NCI-H2227 treated with DMSO at 0.1 percent for 48 hours (cell line): ENCODE data around the gene CAGE1.

Experiments
- DNase-seq: peaks from one replicate; lab custom pipeline; 2025; lab: John Stamatoyannopoulos, UW

Gene CAGE1

DNA sequence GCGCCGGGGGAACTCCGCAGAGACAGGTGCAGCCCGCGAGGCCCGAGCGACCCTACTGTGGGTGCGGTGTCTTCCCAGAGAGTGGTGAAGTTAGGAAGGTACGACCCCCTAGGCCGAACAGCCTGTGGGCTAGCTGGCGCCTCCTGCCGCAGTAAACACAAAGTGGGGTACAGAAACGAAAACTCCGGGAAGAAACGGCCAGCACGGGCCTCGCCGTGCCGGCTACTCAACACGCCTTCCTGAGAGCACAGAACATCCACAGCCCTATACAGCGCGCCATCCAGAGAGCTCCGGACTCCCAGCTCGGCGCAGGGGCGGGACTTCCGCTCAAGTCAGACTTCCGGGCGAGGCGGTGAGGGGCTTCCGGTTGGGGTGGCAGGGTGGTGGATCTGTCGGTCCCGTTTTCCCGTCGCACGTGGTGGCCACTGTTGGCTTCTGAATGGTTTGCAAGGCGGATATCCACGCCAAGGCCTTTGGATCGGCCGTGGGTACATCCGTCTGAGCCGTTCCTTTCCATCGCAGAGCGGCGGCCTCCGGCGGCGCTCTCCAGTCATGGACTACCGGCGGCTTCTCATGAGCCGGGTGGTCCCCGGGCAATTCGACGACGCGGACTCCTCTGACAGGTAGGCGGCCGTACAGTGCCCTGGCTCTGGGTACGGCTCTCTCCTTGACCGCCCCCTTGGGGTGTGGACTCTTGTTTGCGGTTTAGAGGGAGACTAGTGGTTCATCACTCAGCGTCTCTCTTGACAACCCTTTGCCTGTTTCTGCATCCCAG is at the start of gene CAGE1, which contains the start of gene RIOK1:
Gene CAGE1 (minus strand): TSS at position 292 of the 775 bp plus-strand sequence. CDS start 2,569 bp downstream, outside the sequence.
Gene RIOK1 (plus strand): TSS at position 358 of the 775 bp plus-strand sequence. CDS start 195 bp downstream, at position 553.
- peak; percentile 94 for DNase-seq

DNA sequence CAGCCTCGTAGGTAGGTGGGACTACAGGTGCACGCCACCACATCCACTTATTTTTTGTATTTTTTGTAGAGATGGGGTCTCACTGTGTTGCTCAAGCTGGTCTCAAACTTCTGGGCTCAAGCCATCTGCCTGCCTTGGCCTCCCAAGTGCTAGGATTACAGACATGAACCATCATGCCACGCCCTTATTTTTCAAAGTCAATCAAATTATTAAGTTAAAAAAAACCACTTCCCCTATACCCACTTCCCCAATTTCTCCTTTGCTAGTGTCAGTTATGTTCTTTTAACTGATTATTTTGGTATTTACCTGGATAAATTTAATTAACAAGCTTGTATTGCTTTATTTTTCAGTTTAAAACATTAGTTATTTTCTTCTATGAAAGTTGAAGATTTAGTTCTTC is 49.7 kb upstream of the CAGE1 start:
- no peak for DNase-seq

DNA sequence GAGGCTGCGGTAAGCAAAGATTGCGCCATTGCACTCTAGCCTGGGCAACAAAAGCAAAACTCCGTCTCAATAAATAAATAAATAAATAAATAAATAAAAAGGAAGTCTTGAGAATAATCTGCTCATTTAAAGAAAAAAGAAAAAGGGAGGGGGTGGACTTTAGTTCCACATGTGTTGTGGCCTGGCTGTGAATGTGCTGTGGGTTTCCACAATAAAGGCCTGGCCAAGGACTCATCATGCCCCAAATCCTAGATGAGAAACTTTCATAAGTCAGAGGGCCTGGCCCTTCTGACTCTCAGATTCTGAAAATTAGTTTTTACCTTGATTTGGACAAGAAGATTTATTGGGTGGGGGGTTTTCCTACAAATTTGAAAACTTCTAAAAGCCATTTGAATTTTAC is 48.5 kb upstream of the CAGE1 start:
- no peak for DNase-seq

DNA sequence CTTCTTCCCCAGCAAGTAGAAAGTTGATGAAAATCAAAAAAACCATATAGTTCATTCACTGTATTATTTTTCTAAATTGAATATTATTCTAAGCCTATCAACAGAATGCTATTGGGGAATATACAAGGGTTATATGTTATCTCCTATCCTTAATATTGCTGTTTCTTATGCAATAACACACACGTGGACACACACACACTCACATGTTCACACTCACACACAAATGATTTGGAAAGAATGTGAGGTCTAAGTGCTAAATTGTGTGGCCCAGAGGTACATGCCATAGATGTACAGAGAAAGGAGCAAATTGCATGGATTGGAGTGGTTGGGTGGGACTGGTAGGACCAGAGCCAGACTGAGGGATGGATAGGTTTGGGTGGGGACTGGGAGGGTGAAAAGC is 45.1 kb upstream of the CAGE1 start:
- DNase-seq: no peak

DNA sequence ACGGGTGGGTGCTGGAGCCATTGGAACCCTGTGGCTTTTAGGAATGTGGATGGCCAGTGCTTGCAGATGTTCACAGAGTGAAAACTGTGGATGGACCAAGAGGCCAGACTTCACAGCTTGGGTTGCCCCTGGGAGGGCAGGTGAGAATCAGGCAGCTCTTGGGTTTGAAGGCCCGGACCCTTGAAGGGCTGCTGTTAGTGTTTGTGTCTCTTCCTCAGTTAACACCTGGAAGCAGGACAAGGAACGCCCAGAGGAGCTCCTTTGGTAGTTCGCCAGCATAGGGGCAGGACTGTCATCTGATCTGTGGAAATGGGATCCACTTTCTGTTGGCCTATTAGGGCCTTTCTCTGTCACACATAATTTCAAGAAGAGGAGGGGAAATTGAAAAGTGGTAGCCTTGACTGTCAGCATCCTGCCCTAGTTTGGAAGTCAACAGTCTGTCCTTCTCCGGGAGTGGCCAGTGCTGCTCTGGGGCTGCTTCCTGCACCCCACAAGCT is 43.6 kb upstream of the CAGE1 start:
- DNase-seq: no peak

DNA sequence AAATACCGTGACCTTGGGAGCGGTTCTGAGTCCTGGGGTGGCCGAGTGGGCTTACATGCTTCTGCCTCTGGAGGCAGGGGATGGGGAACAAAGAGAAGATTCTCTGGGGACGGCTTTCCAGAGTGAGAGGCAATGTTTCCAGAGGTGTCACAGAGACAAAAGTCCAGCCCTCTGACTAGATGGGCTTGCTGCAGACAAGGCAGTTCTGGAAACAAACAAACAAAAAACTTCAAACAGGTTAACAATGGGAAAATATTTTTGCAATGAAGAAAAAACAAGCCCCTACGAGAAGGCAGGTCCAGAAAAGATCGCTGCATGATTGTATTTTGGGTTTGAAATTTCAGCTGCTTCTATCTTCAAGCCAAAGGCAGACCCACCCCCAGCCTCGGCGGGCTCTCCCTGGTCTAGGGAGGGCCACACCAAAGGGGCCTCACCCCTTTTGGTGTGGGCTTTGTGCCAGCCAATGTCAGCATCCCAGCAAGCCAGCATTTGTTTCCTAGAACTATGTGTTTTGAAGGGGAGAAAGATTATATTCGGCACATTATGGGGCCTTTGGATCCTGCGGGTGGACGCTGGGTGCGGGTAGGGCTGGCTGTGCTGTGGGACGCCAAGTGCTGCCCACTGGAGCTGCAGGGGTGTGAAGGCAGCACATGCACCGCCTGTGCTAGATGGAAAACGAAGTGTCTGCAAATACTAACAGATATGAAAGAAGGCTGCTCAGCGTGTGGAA is 43.0 kb upstream of the CAGE1 start:
- peak; percentile 54 for DNase-seq

DNA sequence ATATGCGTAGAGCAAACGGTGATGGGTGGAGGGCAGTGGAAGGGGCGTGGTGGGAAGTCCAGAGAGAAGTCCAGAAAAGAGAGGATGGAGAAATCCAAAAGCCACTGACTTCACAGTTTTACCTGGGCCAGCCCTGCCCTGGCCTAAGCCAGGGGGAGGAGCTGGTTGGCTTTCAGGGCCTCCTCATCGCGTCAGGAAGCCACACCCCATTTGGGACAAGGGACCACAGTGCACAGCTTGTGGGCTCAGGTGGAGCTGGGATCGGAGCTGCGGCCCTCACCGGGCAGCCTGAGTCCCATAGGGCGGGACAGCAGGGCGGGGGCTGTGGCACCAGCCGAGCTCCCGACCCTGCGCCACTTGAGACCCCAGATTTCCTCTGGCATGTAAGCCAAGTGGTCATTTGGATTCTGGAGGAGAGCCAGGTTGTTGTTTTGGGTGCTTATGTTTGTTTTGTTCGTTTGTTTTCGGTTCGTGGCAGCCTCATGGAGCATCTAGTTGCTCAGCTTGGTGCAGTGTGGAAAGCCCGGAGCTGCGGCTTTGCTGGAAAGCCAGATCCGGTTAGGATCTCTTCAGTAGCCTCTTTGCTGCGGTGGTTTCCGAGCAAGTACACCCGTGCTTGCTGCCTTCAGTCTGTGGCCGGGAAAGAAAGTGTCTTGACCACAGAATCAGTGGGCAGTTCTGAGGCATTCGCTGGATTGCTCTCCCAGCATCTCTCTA is 42.3 kb upstream of the CAGE1 start:
- DNase-seq: peak; percentile 54

DNA sequence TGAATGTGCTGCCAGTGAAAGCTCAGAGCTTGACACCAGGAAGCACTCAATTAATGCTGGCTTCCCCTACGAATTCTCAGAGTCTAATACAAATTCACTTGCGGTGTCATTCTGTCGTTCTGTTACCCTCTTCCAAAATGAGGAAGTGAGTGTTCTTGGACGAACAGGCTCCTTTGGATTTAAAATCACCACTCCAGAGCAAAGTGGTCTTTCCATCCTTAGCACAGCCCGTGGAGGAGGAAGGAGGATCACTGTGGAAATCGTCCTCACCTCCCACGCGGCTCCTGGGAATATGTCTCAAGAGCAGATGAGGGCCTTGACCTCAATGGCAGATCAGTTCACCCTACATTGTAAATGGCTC is 41.8 kb upstream of the CAGE1 start:
- no peak for DNase-seq

DNA sequence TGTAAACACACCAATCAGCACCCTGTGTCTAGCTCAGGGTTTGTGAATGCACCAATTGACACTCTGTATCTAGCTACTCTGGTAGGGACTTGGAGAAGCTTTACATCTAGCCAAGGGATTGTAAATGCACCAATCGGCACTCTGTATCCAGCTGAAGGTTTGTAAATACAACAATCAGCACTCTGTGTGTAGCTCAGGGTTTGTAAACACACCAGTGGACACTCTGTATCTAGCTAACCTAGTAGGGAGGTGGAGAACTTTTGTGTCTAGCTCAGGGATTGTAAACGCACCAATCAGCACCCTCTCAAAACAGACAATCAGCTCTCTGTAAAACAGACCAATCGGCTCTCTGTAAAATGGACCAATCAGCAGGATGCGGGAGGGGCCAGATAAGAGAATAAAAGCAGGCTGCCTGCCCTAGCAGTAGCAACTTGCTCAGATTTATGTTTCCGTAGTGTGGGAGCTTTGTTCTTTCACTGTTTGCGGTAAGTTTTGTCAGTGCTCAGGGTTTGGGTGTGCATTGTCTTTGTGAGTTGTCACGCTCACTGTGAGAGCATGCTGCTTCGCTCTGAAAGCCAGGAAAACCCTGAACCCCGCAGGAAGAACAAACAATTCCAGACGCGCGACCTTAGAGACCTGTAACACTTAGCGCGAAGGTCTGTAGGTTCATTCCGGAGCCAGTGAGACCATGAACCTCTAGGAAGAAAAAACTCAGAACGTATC is 37.1 kb upstream of the CAGE1 start:
- no peak for DNase-seq

DNA sequence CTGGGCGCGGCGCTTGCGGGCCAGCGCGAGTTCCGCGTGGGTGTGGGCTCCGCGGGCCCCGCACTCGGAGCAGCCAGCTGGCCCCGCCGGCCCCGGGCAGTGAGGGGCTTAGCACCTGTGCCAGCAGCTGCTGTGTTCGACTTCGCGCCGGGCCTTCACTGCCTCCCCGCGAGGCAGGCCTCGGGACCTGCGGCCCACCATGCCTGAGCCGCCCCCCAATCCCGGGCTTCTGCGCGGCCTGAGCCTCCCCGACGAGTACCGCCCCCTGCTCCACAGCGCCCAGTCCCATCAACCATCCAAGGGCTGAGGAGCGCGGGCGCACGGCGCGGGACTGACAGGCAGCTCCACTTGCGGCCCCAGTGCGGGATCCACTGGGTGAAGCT is 36.3 kb upstream of the CAGE1 start:
- DNase-seq: no peak

DNA sequence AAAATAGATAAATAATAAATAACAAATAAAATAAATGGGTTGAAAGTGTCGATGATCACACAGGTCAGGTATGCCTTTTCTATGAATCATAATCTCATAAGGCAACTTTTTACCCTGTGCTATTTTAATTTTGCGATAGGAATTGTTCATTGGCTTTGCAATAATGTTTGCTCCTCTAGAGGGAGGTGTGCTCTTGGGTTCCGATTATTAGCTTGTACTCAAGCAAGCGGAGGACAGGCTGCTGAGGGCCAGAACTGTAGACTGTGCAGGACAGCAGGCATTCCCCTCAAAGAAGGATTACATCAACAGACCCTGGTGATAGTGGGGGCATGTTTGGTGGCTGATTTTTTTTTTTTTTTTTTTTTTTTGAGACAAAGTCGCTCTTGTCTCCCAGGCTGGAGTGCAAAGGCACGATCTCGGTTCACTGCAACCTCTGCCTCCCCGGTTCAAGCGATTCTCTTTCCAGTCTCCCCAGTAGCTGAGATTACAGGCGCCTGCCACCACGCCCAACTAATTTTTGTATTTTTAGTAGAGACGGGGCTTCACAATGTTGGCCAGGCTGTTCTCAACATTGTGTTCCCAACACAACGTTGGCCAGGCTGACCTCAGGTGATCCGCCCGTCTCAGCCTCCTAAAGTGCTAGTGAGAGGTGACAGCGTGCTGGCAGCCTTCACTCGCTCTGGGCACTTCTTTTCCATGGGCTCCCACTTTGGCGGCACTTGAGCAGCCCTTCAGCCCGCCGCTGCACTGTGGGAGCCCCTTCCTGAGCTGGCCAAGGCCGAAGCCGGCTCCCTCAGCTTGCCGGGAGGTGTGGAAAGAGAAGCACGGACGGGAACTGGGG is 35.6 kb upstream of the CAGE1 start:
- DNase-seq: no peak

DNA sequence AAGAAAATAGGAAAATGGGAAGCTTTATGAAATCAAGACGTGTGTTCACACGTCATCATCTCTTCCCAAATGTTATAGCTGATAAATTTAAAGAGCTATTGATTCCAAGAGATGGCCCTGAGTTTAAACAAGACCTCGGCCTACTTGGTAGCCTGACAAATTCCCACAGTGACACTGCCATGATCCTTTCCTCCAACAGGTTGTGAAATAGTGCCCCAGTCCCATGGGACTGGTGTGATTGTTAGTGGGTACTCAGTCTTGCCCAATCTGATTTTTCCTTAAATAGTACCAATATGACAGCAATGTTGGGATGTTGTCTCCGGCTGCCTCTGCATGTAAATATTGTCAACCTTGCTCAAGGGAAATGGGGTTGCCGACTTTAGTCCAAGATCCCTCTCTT is 34.5 kb upstream of the CAGE1 start:
- no peak for DNase-seq

DNA sequence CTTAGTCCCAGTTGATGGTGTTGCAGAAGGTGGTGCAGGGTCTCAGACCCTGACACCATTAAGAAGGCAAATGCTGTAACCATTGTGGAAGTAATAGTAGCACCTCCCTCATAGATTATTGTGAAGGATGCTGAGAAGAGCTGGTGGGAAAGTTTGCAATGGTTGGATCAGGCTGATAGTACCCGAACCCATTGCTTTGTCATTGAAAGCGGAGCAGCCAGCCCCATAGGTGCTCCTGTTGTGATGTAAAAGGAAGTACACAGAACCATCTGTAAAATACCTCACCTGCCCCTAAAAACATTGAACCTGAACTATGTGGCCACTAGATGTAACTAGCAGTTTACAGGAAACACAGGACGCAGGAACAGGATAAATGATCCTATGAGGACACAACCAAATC is 31.5 kb upstream of the CAGE1 start:
- DNase-seq: no peak

DNA sequence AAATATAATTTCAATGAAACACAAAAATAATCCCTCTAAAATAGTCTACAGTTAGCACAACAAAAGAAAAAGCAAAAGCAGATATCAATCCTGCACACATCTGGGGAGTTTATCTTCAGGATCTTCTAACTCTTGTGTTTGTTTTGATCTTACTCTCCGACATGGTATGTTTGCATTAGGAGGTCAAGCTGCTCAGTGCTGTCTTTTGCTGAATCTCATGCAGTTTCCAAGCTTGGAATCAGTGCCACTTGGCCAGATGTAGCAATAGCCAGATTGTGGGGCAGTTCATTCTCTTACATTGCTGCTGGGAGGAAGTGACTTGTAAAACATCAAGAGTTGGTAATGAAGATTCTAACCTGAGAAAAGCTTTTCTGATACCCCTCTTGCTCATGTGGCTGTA is 29.5 kb upstream of the CAGE1 start:
- DNase-seq: no peak

DNA sequence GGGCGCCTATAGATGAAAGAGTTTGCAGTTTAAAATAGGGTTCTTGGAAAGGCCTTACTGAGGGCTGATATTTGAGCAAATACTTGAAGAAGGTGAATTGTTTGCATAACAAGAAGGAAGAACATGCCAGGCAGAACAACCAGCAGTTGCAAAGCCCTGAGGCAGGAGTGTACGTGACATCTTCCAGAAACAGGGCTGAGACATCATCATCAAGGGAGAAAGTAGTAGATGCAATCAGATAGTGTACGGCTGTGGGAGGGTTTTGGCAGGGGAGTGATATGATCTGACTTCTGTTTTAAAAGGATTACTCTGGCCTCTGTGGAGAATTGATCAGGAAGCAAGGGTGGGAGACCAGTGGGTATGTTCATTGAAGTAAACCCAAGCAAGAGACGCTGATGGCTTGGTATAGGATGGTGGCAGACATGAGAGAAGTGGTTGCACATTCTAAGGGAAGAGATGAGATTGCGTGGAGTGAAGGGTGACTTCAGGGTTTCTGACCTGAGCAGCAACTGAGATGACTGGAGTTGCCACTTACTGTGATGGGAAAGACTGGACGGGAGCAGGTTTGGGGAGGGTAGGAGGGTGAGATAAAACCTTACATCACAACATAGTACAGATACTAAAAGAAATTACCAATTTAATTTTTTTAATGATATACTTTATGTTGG is 28.8 kb upstream of the CAGE1 start:
- no peak for DNase-seq

DNA sequence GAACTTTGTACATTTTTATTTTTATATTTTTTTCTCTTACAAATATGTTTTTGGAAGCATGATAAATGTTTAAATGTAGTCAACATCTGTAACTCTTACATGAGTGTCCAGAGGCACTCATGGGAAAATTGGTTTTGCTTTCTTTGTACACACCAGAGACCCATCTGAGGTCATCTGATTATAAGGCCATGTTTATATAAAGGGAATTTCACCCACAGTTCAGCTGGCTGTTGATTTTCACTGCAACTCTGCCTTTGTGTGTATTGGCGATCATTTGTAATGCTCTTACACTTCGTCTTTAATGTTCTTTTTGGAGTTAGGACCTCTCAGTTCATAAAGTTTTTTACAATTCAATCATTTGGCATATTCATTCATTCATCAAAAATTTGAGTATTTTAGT is 28.1 kb upstream of the CAGE1 start:
- DNase-seq: no peak

DNA sequence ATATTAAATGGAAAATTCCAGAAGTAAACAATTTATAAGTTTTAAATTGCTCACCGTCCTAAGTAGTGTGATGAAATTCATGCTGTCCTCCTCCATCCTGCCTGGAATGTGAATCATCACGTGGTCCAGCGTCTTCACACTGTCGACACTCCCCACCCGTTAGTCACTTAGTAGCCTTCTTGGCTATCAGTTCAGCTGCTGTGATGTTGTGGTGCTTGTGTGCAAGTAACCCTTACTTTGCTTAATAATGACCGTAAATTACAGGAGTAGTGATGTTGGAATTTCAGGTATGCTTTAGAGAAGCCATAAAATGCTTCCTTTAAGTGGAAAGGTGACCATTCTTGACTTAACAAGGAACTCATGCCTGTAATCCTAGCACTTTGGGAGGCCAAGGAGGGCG is 25.3 kb upstream of the CAGE1 start:
- DNase-seq: no peak

DNA sequence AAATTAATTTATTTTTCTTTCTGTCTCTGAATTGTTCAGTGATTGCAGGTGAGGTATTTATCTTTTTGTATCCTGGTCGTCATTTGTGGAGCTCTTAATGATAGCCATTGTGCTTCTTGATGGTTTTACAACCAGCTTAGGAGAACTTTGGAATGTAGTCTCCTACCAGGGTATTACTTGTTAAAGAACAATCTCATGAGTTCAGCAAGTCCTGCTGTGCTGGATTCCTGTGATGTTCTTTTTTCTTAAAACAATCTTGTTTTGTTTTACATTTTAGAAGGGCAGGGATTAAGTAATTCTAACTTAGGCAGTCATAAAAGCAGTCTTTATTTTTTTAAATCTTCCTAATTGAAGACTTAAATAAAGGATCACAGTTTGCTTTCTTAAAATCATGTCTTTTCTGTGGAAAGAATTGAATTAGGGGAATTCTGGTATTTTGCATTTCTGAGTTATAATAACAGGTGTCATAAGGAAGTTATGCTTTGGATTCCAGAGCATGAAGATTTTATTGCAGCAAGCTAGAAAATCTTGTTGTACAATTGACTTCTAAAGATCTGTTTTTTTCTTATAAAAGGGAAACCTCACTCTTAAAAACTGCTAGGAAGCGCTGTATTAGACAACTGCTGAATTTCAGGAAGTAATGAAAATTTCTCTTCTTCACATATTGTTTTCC is 23.7 kb upstream of the CAGE1 start:
- no peak for DNase-seq

DNA sequence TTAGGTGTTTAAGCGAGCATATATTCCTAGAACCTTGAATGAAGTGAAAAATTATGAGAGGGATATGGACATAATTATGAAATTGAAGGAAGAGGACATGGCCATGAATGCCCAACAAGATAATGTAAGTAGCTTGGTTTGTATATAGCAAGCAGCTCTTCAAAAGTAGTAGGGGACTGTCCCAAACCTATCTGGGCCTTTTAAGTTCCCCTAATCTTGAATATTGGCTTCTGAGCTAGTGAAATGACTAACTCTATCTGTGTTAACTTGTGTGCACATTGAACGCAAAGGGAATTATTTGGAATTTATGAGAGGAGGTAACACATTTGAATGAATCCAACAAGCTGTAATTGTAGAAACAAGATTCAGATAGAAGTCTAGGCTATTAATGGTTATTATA is 21.8 kb upstream of the CAGE1 start:
- no peak for DNase-seq

DNA sequence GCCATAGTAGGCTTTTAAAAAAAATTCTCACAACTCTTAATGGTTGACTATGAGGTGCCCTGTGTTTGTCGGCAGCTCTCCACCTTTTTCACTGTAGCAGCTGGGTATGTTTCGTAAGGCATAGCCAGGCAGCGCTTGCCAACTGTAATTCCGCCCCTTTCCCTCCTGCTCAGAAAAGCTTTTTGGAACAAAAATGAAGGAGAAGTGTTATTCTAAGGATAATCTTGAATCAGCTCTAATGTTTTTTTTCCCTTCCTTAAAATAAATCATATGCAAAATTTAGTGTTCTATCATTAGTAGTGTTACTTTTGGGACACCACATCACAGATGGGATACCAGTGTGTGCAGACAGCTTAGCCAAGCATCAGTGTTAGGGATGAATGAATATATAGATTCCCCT is 21.3 kb upstream of the CAGE1 start:
- DNase-seq: no peak
